BLaER1 (cell line): Measurements from ENCODE around the gene ZBTB7A.

ENCODE experiments used
- H3K27ac ChIP-seq: shearing (Covaris generic); formaldehyde crosslinking; 2 replicates; pipeline ENCODE4 v1.8.1; 2022
- H3K27me3 ChIP-seq: shearing (Covaris generic); formaldehyde crosslinking; 2 replicates; pipeline ENCODE4 v1.8.1; 2022
- H3K36me3 ChIP-seq: shearing (Covaris generic); formaldehyde crosslinking; 2 replicates; pipeline ENCODE4 v1.8.1; 2022
- H3K4me1 ChIP-seq: shearing (Covaris generic); formaldehyde crosslinking; 2 replicates; pipeline ENCODE4 v1.8.1; 2022
- H3K4me2 ChIP-seq: shearing (Covaris generic); formaldehyde crosslinking; 2 replicates; pipeline ENCODE4 v1.8.1; 2022
- H3K4me3 ChIP-seq: shearing (Covaris generic); formaldehyde crosslinking; 2 replicates; pipeline ENCODE4 v1.8.1; 2022
- H3K9ac ChIP-seq: shearing (Covaris generic); formaldehyde crosslinking; 2 replicates; pipeline ENCODE4 v1.8.1; 2022
- H3K9me3 ChIP-seq: shearing (Covaris generic); formaldehyde crosslinking; 2 replicates; pipeline ENCODE4 v1.8.1; 2022
- H4K20me1 ChIP-seq: shearing (Covaris generic); formaldehyde crosslinking; 2 replicates; pipeline ENCODE4 v1.8.1; 2022
- Cebpa-rat ChIP-seq: shearing (Covaris generic); IDR thresholded peaks from 2 replicates; pipeline ENCODE4 v1.8.1; 2022

Gene ZBTB7A

DNA sequence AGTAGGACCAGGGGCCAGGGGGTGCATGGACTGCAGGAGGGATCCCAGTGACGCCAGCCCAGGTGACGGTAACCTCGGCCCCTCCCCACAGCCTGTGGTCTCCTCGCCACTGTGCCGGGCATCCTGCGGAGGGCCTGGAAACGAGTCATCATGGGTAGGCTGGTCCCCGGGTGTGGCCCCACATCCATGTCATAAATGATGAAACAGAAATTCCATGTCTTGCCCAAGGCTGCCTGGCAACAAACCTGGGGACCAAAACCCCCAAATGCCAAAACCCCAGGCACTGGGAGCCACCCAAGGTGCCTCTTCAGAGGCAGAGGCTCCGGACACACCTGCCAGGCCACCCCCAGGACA lies 36.4 kb upstream of the ZBTB7A start:
- no peak overlapping the region for H3K4me3 ChIP-seq
- H3K4me1 ChIP-seq: peaks cover 38% of the 10 kb centered on the region
- no peak overlapping the region for H3K27ac ChIP-seq
- no peak overlapping the region for H3K4me2 ChIP-seq
- H4K20me1 ChIP-seq: peaks cover 27% of the 10 kb centered on the region; the same call in 1 of the 2 replicates
- no peak overlapping the region for H3K9ac ChIP-seq
- H3K9me3 ChIP-seq: no peaks in the 10 kb centered on the region
- H3K36me3 ChIP-seq: peaks cover 88% of the 10 kb centered on the region
- TF ChIP-seq Cebpa-rat: no peak
- no peaks in the 10 kb centered on the region for H3K27me3 ChIP-seq

DNA sequence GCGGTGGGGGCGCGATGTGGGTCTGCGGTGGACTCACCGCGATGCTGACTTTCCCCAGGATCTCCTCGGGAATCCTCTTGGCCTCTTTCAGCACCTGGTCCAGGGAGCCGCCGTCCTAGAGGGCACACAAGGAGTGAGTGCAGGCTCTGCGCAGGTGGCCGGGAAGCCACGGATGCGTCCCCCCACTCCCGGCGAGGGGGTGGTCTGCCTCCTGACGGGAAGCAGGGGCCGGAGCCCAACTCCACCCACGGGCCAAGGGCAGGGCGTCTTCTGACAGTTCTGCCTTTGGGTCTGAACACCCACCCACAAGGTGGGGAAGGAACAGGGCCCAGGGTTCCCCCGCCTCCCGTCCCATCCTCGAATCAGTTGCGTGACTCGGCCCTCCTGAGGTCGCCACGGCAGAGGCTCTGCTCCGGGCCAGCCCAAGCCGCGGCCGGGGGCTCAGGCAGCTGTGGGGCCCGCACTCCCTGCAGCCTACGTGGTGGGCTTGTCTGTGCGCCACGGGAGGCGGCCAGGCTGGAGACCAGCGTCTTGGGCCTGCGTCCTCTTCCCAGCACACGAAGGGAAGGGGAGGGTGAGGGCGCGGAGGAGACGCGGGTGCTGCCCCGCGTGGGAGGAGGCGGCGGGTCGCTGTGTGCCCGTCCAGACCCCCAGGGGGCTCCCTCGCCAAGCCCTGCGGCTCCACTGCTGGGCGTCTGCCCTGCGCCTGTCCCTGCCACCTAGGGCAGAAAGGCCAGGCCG lies 35.8 kb upstream of the ZBTB7A start:
- no peak for TF ChIP-seq Cebpa-rat

DNA sequence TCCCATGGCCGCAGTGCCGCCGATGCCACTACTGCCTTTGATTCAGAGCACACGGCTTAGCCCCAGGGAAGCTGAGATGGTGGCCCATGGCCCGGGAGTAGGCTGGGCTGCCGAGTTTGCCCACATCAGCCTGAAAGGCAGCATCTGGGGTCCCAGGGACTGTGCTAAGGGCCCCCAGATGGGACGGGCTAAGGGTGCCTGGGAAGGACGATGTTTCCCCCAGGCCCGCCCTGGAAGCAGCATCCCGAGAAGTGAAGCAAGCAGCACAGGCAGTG lies 34.7 kb upstream of the ZBTB7A start:
- H3K4me3 ChIP-seq: no peak overlapping the region
- no peaks in the 10 kb centered on the region for H3K9me3 ChIP-seq
- TF ChIP-seq Cebpa-rat: no peak
- peaks cover 27% of the 10 kb centered on the region; the same call in 1 of the 2 replicates for H4K20me1 ChIP-seq
- H3K27ac ChIP-seq: no peak overlapping the region
- peaks cover 88% of the 10 kb centered on the region for H3K36me3 ChIP-seq
- no peaks in the 10 kb centered on the region for H3K27me3 ChIP-seq
- peaks cover 32% of the 10 kb centered on the region for H3K4me1 ChIP-seq
- H3K4me2 ChIP-seq: no peak overlapping the region
- no peak overlapping the region for H3K9ac ChIP-seq

More for the DNA sequence above, 35.8 kb upstream of the ZBTB7A start:
- H3K27me3 ChIP-seq: no peaks in the 10 kb centered on the region
- H3K9ac ChIP-seq: no peak overlapping the region
- H3K4me3 ChIP-seq: no peak overlapping the region
- H3K4me2 ChIP-seq: no peak overlapping the region
- H3K27ac ChIP-seq: no peak overlapping the region
- H3K4me1 ChIP-seq: peaks cover 38% of the 10 kb centered on the region
- H3K9me3 ChIP-seq: no peaks in the 10 kb centered on the region
- peaks cover 27% of the 10 kb centered on the region; the same call in 1 of the 2 replicates for H4K20me1 ChIP-seq
- peaks cover 88% of the 10 kb centered on the region for H3K36me3 ChIP-seq

DNA sequence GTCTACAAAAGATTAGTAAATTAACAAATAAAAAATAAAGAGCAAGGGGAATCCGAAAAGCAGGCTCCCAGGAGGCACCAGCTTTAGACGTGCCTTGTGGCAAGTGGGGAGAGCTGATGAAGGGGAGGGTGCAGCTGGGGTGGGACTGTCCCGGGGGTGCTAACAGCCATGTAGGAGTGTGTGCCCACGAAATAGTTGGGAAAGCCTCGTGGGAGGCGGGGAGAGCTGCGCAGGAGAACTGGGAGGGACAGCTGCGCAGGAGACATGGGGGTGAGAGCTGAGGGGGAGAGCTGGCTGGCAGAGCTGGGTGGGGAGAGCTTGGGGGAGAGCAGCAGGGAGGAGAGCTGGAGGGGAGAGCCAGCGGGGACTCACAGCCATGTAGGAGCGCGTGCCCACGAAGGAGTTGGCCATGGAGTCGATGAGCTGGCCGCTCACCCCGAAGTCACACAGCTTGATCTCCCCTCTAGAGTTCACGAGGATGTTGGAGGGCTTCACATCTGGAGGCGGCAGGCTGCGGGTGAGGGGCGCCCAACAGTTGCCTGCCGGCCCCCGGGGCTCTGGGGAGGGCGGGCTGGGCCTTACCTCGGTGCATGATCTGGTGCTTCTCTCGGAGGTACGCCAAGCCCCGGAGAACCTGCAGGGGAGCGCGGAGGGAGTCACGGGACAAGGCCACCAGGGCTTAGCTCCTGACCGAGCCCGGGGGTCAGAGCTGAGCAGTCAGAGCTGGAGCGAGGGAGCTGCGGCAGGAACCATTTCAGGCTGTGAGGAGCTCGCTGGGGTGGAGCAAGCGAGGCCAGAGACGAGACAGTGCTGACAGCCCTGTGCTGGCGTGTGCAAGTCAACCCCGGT lies 34.2 kb upstream of the ZBTB7A start:
- peaks cover 27% of the 10 kb centered on the region; the same call in 1 of the 2 replicates for H4K20me1 ChIP-seq
- H3K9me3 ChIP-seq: no peaks in the 10 kb centered on the region
- H3K4me2 ChIP-seq: no peak overlapping the region
- no peaks in the 10 kb centered on the region for H3K27me3 ChIP-seq
- peaks cover 26% of the 10 kb centered on the region for H3K4me1 ChIP-seq
- H3K9ac ChIP-seq: no peak overlapping the region
- H3K4me3 ChIP-seq: no peak overlapping the region
- peaks cover 88% of the 10 kb centered on the region for H3K36me3 ChIP-seq
- no peak for TF ChIP-seq Cebpa-rat
- no peak overlapping the region for H3K27ac ChIP-seq

DNA sequence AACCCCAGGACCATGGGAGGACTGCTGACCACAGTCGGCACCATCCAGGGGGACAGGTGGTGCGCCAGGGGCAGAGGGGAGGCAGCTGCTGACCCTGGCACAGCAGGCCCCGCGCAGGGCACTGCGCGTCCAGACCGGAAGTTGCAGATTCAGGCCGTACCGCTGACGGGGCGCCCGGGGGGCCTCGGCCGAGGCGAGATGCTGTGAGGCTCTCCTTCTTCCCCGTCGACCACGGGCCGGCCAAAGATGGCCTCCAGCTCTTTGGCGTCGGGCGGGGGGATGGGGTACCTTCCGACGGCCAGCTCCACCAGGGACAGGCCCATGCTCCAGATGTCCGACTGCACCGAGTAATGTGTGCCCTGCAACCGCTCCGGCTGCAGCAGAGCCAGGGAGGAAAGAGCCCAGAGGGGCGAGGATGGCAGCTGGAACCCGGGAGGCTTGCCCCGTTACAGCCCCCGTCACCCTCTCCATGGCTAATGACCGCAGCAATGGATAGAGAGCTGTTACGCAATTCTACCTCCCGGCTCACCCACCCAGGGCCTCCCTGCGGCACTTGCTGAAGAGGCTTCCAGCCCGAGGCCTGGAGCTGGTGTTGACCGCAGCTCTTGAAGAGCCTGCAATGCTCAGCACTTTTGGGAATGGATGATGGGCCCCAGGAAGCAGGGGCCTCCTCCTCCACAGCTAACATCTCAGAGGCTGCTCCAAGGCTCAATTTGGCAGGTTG lies 32.5 kb upstream of the ZBTB7A start:
- Histone ChIP-seq H3K36me3 (peaks cover 100% of the 10 kb centered on the region), H3K27ac (no peak overlapping the region), H3K4me2 (no peak overlapping the region), H3K4me3 (no peak overlapping the region), H4K20me1 (peaks cover 17% of the 10 kb centered on the region; the same call in 1 of the 2 replicates), H3K9me3 (no peaks in the 10 kb centered on the region), H3K9ac (no peak overlapping the region), H3K27me3 (no peaks in the 10 kb centered on the region), H3K4me1 (peaks cover 14% of the 10 kb centered on the region)
- 0 out of 2 replicates have a peak, but pooled peaks have one; percentile 31 for TF ChIP-seq Cebpa-rat

DNA sequence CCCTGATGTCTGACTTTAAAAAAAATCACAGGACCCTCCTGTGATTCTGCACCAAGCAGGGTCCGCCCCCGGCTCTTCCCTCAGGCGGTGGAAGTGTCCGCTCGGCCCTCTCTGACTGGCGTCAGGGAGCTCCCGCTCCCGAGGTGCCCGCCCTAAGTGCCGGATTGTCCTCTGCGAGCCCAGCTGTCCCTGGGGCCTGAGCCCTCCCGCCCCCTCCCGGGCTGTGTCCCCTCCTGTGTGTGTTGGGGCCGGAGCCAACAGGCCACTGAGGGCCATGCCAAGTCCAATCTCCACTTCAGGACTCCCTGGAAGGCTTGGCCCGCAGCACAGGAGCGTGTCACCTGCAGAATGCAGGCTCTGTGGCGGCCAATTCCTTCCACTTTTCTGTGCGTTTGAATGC lies 31.8 kb upstream of the ZBTB7A start:
- TF ChIP-seq Cebpa-rat: no peak
- Histone ChIP-seq H3K27ac (no peak overlapping the region), H3K36me3 (peaks cover 100% of the 10 kb centered on the region), H4K20me1 (peaks cover 10% of the 10 kb centered on the region; the same call in 1 of the 2 replicates), H3K9ac (no peak overlapping the region), H3K27me3 (no peaks in the 10 kb centered on the region), H3K4me3 (no peak overlapping the region), H3K9me3 (no peaks in the 10 kb centered on the region), H3K4me1 (peaks cover 14% of the 10 kb centered on the region), H3K4me2 (no peak overlapping the region)

DNA sequence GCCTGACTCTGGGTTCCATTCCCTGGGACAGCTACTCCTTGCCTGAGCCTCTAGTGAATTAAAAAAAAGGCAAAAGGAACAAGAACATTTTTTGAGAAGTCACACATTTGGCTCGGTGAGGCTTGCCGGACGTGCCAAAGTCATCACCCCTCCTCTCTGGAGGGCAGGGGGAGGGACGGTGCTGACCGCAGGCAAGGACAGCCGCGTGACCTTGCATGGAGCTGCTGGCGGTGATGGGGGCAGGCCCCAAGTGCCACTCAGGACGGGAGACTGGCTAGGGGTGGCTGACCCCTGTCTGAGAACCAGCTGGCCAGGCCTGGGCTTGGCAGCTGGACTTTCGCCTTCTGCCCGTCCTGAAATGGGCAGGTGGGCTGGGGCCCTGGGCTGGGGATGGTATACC lies 30.8 kb upstream of the ZBTB7A start:
- no peak for TF ChIP-seq Cebpa-rat
- H3K4me2 ChIP-seq: no peak overlapping the region
- H3K36me3 ChIP-seq: peaks cover 97% of the 10 kb centered on the region
- no peak overlapping the region for H3K4me3 ChIP-seq
- H3K9me3 ChIP-seq: no peaks in the 10 kb centered on the region
- H4K20me1 ChIP-seq: 0 out of 2 replicates have a peak, but pooled peaks cover 7% of the 10 kb centered on the region
- peaks cover 17% of the 10 kb centered on the region for H3K4me1 ChIP-seq
- H3K9ac ChIP-seq: no peak overlapping the region
- no peaks in the 10 kb centered on the region for H3K27me3 ChIP-seq
- H3K27ac ChIP-seq: no peak overlapping the region

DNA sequence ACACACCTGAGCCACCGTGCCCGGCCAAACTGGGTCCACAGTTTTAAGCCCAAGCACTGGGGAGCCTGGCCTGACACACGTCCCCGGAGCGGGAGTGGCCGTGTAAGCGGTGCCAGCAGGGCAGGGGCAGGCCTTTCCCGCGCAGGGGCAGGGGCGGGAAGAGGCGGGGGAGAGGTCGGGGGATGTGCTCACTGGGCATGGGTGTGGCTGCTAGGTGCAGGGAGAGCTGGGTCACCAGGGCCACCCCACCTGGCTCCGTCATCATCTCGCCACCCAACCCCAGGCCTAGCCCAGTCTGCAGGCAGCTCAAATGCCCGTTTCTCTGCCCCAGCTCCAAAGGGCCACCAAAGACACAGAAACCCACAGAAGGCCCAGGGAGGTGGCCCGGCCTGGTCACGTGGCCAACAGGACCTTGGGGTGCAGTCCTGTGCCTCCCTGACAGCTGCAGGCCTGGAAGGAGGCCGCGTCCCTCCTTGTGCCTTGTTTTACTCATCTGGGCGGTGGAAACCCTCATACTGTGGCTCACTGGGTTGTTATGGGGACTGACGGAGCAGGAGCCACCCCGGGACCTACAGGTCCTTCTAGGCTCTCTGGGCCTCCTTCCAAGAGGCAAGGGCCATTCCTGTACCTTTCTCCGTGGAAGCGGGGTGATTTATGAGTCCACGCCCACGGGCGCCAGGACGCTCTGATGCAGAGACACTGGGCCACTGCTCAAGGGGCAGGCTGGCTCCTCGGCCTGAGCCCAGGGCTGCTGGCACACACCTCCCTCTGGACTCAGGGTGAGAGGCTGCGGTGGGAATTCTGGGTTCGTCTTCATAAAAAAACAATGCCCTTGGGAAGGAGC lies 29.6 kb upstream of the ZBTB7A start:
- no peak overlapping the region for H3K27ac ChIP-seq
- H3K9ac ChIP-seq: no peak overlapping the region
- H3K36me3 ChIP-seq: peaks cover 95% of the 10 kb centered on the region

DNA sequence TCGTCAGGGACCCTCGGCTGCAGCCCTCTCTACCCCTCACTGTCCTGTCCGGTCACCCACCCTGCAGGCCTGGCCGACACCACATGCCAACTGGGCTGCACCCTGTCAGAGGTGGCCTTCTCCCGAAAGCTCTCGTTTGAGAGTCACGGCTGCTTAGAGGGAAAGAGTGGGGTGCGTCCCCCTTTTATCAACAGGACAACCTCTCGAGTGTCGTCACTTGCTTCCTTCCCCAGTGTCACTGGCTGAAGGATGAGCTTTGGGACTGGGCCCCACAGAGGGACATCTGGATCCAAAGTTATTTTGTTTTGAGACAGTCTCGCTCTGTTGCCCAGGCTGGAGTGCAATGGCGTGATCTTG lies 28.8 kb upstream of the ZBTB7A start:
- TF ChIP-seq Cebpa-rat: no peak

More for the DNA sequence above, 29.6 kb upstream of the ZBTB7A start:
- Histone ChIP-seq H3K27me3 (no peaks in the 10 kb centered on the region), H3K4me2 (no peak overlapping the region), H3K4me1 (peaks cover 25% of the 10 kb centered on the region), H4K20me1 (no peaks in the 10 kb centered on the region), H3K9me3 (no peaks in the 10 kb centered on the region), H3K4me3 (no peak overlapping the region)
- TF ChIP-seq Cebpa-rat: no peak

More for the DNA sequence above, 28.8 kb upstream of the ZBTB7A start:
- Histone ChIP-seq H3K4me1 (peaks cover 33% of the 10 kb centered on the region), H3K27me3 (no peaks in the 10 kb centered on the region), H3K9me3 (no peaks in the 10 kb centered on the region), H3K9ac (no peak overlapping the region), H3K27ac (no peak overlapping the region), H4K20me1 (no peaks in the 10 kb centered on the region), H3K36me3 (peaks cover 87% of the 10 kb centered on the region), H3K4me2 (no peak overlapping the region), H3K4me3 (no peak overlapping the region)
